Measurements from ENCODE around the gene MAP2. TPM values are rescaled to one million over a fixed set of nuclear protein-coding genes. Genes with fewer than 3 reads are reported as not detected.

MAP2 gene
- total and polyA plus RNA-seq, 7 donors = 0.72 to 6.5 (median 1.8) TPM

DNA sequence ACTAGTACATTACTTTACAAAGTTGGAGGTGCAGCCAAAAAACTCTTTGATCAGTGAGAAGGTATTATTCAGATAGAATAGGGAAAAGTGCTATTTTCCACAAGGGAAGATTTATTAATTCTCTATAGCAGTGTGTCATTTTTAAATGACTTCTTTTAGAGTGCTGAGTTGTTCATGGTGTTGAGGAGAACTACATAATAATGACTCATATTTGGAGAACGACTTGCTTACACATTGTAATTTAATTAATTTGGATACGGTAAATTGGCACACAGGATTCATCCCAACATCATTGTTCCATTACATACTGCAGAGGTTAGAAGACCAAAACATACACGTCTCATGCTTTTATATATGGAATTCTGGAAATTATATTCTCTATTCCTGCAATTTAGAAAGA lies 22.1 kb upstream of the MAP2 start:
- H3K4me1 ChIP-seq = no peaks in the 10 kb centered on the region
- no peak overlapping the region for H3K27ac ChIP-seq
- no peaks in the 10 kb centered on the region for H3K27me3 ChIP-seq (ENCODE audit: insufficient read depth in 3 of 3, low read length in 2 of 3)
- no peaks in the 10 kb centered on the region for H3K36me3 ChIP-seq (ENCODE audit: insufficient read depth in 1 of 2, low read depth in 1 of 2)
- no peak overlapping the region for H3K4me3 ChIP-seq
- no peak for ATAC-seq
- intact Hi-C loops (cut with DNase I) = no loop called here
- WGBS, 3 donors = 22 to 36% (median 26%) methylated on average over 3 of the region's 3 CpGs
- no peak for DNase-seq
- no peaks in the 10 kb centered on the region for H3K9me3 ChIP-seq
- TF ChIP-seq, protein P1, sequence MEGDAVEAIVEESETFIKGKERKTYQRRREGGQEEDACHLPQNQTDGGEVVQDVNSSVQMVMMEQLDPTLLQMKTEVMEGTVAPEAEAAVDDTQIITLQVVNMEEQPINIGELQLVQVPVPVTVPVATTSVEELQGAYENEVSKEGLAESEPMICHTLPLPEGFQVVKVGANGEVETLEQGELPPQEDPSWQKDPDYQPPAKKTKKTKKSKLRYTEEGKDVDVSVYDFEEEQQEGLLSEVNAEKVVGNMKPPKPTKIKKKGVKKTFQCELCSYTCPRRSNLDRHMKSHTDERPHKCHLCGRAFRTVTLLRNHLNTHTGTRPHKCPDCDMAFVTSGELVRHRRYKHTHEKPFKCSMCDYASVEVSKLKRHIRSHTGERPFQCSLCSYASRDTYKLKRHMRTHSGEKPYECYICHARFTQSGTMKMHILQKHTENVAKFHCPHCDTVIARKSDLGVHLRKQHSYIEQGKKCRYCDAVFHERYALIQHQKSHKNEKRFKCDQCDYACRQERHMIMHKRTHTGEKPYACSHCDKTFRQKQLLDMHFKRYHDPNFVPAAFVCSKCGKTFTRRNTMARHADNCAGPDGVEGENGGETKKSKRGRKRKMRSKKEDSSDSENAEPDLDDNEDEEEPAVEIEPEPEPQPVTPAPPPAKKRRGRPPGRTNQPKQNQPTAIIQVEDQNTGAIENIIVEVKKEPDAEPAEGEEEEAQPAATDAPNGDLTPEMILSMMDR (IDR thresholded peaks at IDR 0.05) = no peak

DNA sequence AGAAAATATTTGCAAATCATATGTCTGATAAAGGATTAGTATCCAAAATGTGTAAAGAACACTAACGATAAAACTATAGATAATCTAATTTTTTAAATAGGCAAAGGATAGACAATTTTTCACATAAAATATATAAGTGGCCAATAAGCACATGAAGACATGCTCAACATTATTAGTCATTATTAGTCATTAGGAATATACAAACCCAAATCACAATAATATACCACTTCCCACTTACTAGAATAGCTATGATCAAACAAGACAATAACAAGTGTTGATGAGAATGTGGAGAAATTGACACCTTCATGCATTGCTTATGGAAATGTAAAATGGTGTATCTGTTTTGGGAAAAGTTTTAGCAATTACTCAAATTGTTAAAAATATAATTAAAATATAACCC lies 12.6 kb upstream of the MAP2 start:
- Histone ChIP-seq H3K27ac (no peak overlapping the region), H3K27me3 (ENCODE audit: insufficient read depth in 3 of 3, low read length in 2 of 3) (no peaks in the 10 kb centered on the region), H3K4me3 (no peak overlapping the region), H3K4me1 (no peaks in the 10 kb centered on the region), H3K9me3 (peaks cover 16% of the 10 kb centered on the region), H3K36me3 (ENCODE audit: insufficient read depth in 1 of 2, low read depth in 1 of 2) (no peaks in the 10 kb centered on the region)
- ATAC-seq (no peak), DNase-seq (no peak)
- intact Hi-C loops (cut with DNase I) = no loop called here
- 95 to 100% (median 97%) methylated on average over 1 of the region's 1 CpG for WGBS, 3 donors
- TF ChIP-seq, protein P1 (IDR thresholded peaks at IDR 0.05) = no peak

DNA sequence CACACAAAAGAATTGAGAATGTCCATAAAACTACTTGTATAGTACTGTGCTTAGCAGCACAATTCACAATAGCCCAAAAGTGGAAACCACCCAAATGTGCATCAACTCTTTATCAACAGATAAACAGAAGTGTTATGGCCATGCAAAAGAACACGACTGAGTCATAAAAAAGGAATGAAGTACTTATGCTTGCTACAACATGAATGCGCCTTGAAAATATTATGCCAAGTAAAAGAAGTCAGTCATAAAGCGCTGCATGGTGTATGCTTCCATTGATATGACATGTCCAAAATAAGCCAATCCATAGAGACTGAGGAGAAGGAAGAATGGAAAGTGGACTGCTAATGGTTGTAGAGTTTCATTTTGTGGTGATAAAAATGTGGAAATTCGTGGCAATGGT lies 12.1 kb upstream of the MAP2 start:
- Histone ChIP-seq H3K4me1 (no peaks in the 10 kb centered on the region), H3K27ac (no peak overlapping the region), H3K36me3 (ENCODE audit: insufficient read depth in 1 of 2, low read depth in 1 of 2) (no peaks in the 10 kb centered on the region), H3K27me3 (ENCODE audit: insufficient read depth in 3 of 3, low read length in 2 of 3) (no peaks in the 10 kb centered on the region), H3K4me3 (no peak overlapping the region), H3K9me3 (peaks cover 16% of the 10 kb centered on the region)
- TF ChIP-seq, protein P1 (IDR thresholded peaks at IDR 0.05) = no peak
- WGBS, 3 donors = 77 to 86% (median 80%) methylated on average over 4 of the region's 4 CpGs
- intact Hi-C loops (cut with DNase I) = no loop called here
- ATAC-seq = no peak
- no peak for DNase-seq

DNA sequence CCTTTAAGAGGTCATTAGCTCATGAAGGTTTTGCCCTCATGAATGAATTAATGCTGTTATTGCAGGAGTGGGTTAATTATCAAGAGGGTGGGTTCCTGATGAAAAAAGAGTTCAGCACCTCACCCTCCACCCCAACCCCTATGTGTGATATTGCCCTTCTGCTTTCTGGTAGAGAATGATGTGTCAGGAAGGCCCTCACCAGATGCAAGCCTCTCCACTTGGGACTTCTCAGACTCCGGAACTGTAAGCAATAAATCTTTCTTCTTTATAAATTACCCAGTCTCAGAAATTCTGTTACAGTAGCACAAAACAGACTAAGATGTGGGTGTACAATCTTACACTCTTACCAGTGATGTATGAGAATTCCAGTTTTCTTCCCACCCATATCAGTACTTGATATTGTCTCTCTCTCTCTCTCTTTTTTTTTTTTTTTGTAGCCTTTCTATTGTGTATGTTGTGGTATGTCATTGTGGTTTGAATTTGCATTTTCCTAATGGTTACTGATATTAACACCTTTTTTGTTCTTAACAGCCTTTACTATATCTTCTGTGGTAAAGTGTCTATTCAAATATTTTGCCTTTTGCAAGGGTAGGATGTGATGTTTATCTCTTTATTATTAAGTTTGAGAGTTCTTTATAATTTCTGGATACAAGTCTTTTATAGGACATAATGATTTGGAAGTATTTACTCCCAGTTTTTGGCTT lies 10.4 kb upstream of the MAP2 start:
- Histone ChIP-seq H3K36me3 (ENCODE audit: insufficient read depth in 1 of 2, low read depth in 1 of 2) (no peaks in the 10 kb centered on the region), H3K27ac (no peak overlapping the region), H3K9me3 (peaks cover 16% of the 10 kb centered on the region), H3K4me1 (no peaks in the 10 kb centered on the region), H3K27me3 (ENCODE audit: insufficient read depth in 3 of 3, low read length in 2 of 3) (no peaks in the 10 kb centered on the region), H3K4me3 (no peak overlapping the region)
- 46 to 56% (median 48%) methylated on average over 1 of the region's 1 CpG for WGBS, 3 donors
- DNase-seq (no peak), ATAC-seq (no peak)
- intact Hi-C loops (cut with DNase I) = no loop called here
- TF ChIP-seq, protein P1 (IDR thresholded peaks at IDR 0.05) = no peak

DNA sequence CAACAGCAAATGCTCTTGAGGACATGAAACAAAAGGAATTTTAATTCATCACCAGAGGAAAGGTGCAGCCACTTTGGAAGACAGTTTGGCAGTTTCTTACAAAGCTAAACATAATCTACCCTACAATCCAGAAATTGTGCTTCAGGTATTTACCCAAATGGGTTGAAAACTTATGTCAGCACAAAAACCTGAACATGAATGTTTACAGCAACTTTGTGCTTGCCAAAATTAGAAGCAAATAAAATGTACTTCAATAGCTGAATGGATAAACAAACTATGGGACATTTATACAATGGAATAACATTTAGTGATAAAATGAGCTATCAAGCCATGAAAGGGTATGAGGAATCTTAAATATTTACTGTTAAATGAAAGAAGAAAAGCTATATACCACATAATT lies 6.9 kb upstream of the MAP2 start:
- Histone ChIP-seq H3K27ac (no peak overlapping the region), H3K9me3 (peaks cover 16% of the 10 kb centered on the region), H3K27me3 (ENCODE audit: insufficient read depth in 3 of 3, low read length in 2 of 3) (no peaks in the 10 kb centered on the region), H3K4me1 (no peaks in the 10 kb centered on the region), H3K36me3 (ENCODE audit: insufficient read depth in 1 of 2, low read depth in 1 of 2) (no peaks in the 10 kb centered on the region), H3K4me3 (no peak overlapping the region)
- ATAC-seq (no peak), DNase-seq (no peak)
- TF ChIP-seq, protein P1 (IDR thresholded peaks at IDR 0.05) = no peak
- intact Hi-C loops (cut with DNase I) = no loop called here

All from psoas muscle (tissue), 8 donors.